HCT116 (cell line): ENCODE measurements around the gene ELAVL1. TPM values are rescaled to one million over a fixed set of nuclear protein-coding genes. Genes with fewer than 3 reads are reported as not detected.

Experiments
- ATAC-seq: fragments of 200-7000 bp; cut with Tn5 transposase; 2 replicates; pipeline ENCODE4 v1.9.1; 2020; ENCODE audit warnings: mild to moderate bottlenecking, moderate library complexity
- BruUV-seq: library from RNA; stranded (reverse); fragments of 400-500 nt; replicated peaks from 2 replicates; lab custom pipeline; 2021; lab: Mats Ljungman, UMichigan
- CTCF ChIA-PET: fragments of 300-600 bp; sonication (Branson Sonifier 250); formaldehyde crosslinking; loops from one replicate; lab custom pipeline; 2021; ENCODE audit warnings: antibody characterized with exemption; lab: Charles Lee
- POLR2A ChIA-PET: fragments of 300-600, 350-600 bp; sonication (Branson Sonifier 250); formaldehyde crosslinking; loops from one replicate; lab custom pipeline; 2021; ENCODE audit warnings: antibody characterized with exemption; lab: Charles Lee
- RAD21 ChIA-PET, 2 experiments: fragments of 300-600 bp; sonication (Branson Sonifier 250); formaldehyde crosslinking; loops; one replicate each; lab custom pipeline; 2023; ENCODE audit warnings: low total read pairs in 2 of 2; ENCODE audit not compliant: uncharacterized antibody in 2 of 2, unreplicated experiment in 2 of 2, low non-redundant PET in 1 of 2; lab: Charles Lee
- DNase-seq: peaks from one replicate; pipeline ENCODE4 v3.0.0-alpha.2; 2010; ENCODE audit warnings: low read depth, low spot score
- H2AFZ ChIP-seq: fragments of 200-600 bp; shearing (Covaris generic), sonication (generic); 2 replicates; pipeline ENCODE4 v1.6.1; 2017; ENCODE audit warnings: low read depth, mixed run types, mixed read lengths, antibody characterized with exemption, low read length; ENCODE audit not compliant: poor library complexity, severe bottlenecking
- H3K27ac ChIP-seq: 2 replicates; pipeline ENCODE4 v1.5.1; 2012; ENCODE audit warnings: low read depth, low read length
- H3K27me3 ChIP-seq: fragments of 200-600 bp; sonication (generic); 2 replicates; pipeline ENCODE4 v1.6.1; 2016; ENCODE audit warnings: mixed run types, low read length, mixed read lengths; ENCODE audit not compliant: insufficient read depth
- H3K36me3 ChIP-seq, 2 experiments: fragments of 200-500 bp in 1 of 2; fragments of 200-600 bp in 1 of 2; sonication (Bioruptor generic) in 1 of 2; sonication (generic) in 1 of 2; 2 replicates each; pipeline versions ENCODE4 v1.5.1 to v1.6.1; 2014 to 2016; ENCODE audit warnings: low read length in 2 of 2, inconsistent platforms in 1 of 2, mixed read lengths in 1 of 2, mixed run types in 1 of 2; ENCODE audit not compliant: insufficient read depth in 2 of 2, control insufficient read depth in 1 of 2
- H3K4me1 ChIP-seq, 2 experiments: fragments of 200-600 bp in 1 of 2; sonication (generic) in 1 of 2; 2 replicates each; pipeline versions ENCODE4 v1.5.1 to v1.6.1; 2012 to 2017; ENCODE audit warnings: low read length in 2 of 2, inconsistent platforms in 1 of 2, mild to moderate bottlenecking in 1 of 2, mixed read lengths in 1 of 2, mixed run types in 1 of 2, moderate library complexity in 1 of 2; ENCODE audit not compliant: insufficient read depth in 2 of 2, control insufficient read depth in 1 of 2
- H3K4me2 ChIP-seq: fragments of 200-600 bp; sonication (generic); 2 replicates; pipeline ENCODE4 v1.6.1; 2017; ENCODE audit warnings: mixed run types, low read length, mixed read lengths
- H3K4me3 ChIP-seq, 2 experiments: fragments of 200-600 bp in 1 of 2; sonication (generic) in 1 of 2; replicated peaks in 1 of 2; 2 replicates each; pipeline ENCODE4 v1.5.1; 2011 to 2016; ENCODE audit warnings: low read length in 2 of 2, control low read depth in 1 of 2, low read depth in 1 of 2, mild to moderate bottlenecking in 1 of 2, mixed read lengths in 1 of 2, mixed run types in 1 of 2
- H3K79me2 ChIP-seq: fragments of 200-600 bp; sonication (generic); 2 replicates; pipeline ENCODE4 v1.6.1; 2017; ENCODE audit warnings: mild to moderate bottlenecking, mixed run types, low read length, moderate library complexity, mixed read lengths; ENCODE audit not compliant: insufficient read depth
- H3K9ac ChIP-seq: fragments of 200-600 bp; sonication (generic); 2 replicates; pipeline ENCODE4 v1.6.1; 2016; ENCODE audit warnings: low read length, mixed read lengths
- H3K9me2 ChIP-seq: fragments of 200-600 bp; sonication (generic), shearing (Covaris generic); 2 replicates; pipeline ENCODE4 v1.6.1; 2017; ENCODE audit warnings: mixed run types, mild to moderate bottlenecking, moderate library complexity; ENCODE audit not compliant: insufficient read depth
- H3K9me3 ChIP-seq, 2 experiments: fragments of 200-500 bp in 1 of 2; fragments of 200-600 bp in 1 of 2; sonication (Bioruptor generic) in 1 of 2; sonication (generic) in 1 of 2; 2 replicates each; pipeline ENCODE4 v1.6.1; 2014 to 2017; ENCODE audit warnings: low read length in 2 of 2, mixed read lengths in 2 of 2, inconsistent platforms in 1 of 2, low read depth in 1 of 2, mild to moderate bottlenecking in 1 of 2, mixed run types in 1 of 2, moderate library complexity in 1 of 2; ENCODE audit not compliant: control insufficient read depth in 1 of 2, insufficient read depth in 1 of 2
- H4K20me1 ChIP-seq: fragments of 200-600 bp; sonication (generic), shearing (Covaris generic); 2 replicates; pipeline ENCODE4 v1.6.1; 2017; ENCODE audit warnings: mixed run types, mild to moderate bottlenecking, moderate library complexity; ENCODE audit not compliant: insufficient read depth
- CTCF ChIP-seq, 3 experiments: fragments of 200-600 bp in 1 of 3; sonication (generic) in 1 of 3; IDR thresholded peaks in 2 of 3; conservative IDR thresholded peaks in 1 of 3; 2 replicates each; pipeline ENCODE4 v1.5.1; 2012 to 2017; ENCODE audit warnings: low read depth in 2 of 3, low read length in 2 of 3, antibody characterized with exemption in 1 of 3, borderline replicate concordance in 1 of 3, control low read depth in 1 of 3, mild to moderate bottlenecking in 1 of 3, mixed read lengths in 1 of 3, mixed run types in 1 of 3, moderate library complexity in 1 of 3; ENCODE audit not compliant: insufficient read depth in 1 of 3
- EZH2 ChIP-seq: fragments of 200-600 bp; sonication (generic); IDR thresholded peaks from 2 replicates; pipeline ENCODE4 v1.6.1; 2017; ENCODE audit warnings: antibody characterized with exemption, mixed run types
- EZH2phosphoT487 ChIP-seq: fragments of 200-600 bp; IDR thresholded peaks from 2 replicates; pipeline ENCODE4 v1.6.1; 2018; ENCODE audit warnings: antibody characterized with exemption, borderline replicate concordance
- FOSL1 ChIP-seq: IDR thresholded peaks from 2 replicates; pipeline ENCODE4 v1.6.1; 2012; ENCODE audit warnings: low read depth
- REST ChIP-seq: IDR thresholded peaks from 2 replicates; pipeline ENCODE4 v1.6.1; 2012; ENCODE audit warnings: low read depth
- SP1 ChIP-seq: IDR thresholded peaks from 2 replicates; pipeline ENCODE4 v1.6.1; 2012; ENCODE audit warnings: low read depth
- SRF ChIP-seq: IDR thresholded peaks from 2 replicates; pipeline ENCODE4 v1.6.1; 2012; ENCODE audit warnings: low read depth
- TCF7L2 ChIP-seq: IDR thresholded peaks from 2 replicates; pipeline ENCODE4 v1.7.0; 2011; ENCODE audit warnings: borderline replicate concordance, inconsistent platforms; ENCODE audit not compliant: insufficient read depth, insufficient read length; ENCODE audit errors: extremely low read depth
- ZBTB33 ChIP-seq: IDR thresholded peaks from 2 replicates; pipeline ENCODE4 v1.6.1; 2011; ENCODE audit warnings: mild to moderate bottlenecking, low read length, moderate library complexity; ENCODE audit not compliant: insufficient replicate concordance; ENCODE audit errors: extremely low read depth
- intact Hi-C: fragments of 100-400 bp; cut with micrococcal nuclease; formaldehyde crosslinking; loops from 2 replicates; pipeline ENCODE4 v1.10.0; 2022
- total RNA-seq: library from RNA; stranded (reverse); gene quantifications from one replicate; pipeline ENCODE4 v1.2.1, GENCODE V29; 2021; ENCODE audit not compliant: unreplicated experiment

Gene ELAVL1
- total RNA-seq, 1 experiment from 2014 or later, result 134 TPM

GRCh38 chr19:7995810-7996158 lies 9.7 kb downstream of the ELAVL1 start:
- TF ChIP-seq TCF7L2 (no peak), ZBTB33 (no peak)
- no peaks in the 10 kb centered on the region for H3K9me3 ChIP-seq
- no peak overlapping the region for H3K27ac ChIP-seq
- no peak overlapping the region for H3K9ac ChIP-seq
- CTCF ChIA-PET, result no interaction called here
- H3K9me2 ChIP-seq, result no peaks in the 10 kb centered on the region
- intact Hi-C loops, result no loop called here
- H3K79me2 ChIP-seq, result peaks cover 99% of the 10 kb centered on the region
- RAD21 ChIA-PET, result no interaction called here
- no peaks in the 10 kb centered on the region for H3K4me1 ChIP-seq
- peaks cover 53% of the 10 kb centered on the region; the same call in 1 of the 2 replicates for H4K20me1 ChIP-seq
- BruUV-seq, result no TSS peak
- H3K27me3 ChIP-seq, result no peaks in the 10 kb centered on the region
- DNase-seq, result no peak
- no peak overlapping the region for H3K4me3 ChIP-seq
- H3K4me2 ChIP-seq, result no peak overlapping the region
- H3K36me3 ChIP-seq, result peaks cover 17 to 23% of the 10 kb centered on the region in 2 experiments
- no peak overlapping the region for H2AFZ ChIP-seq
- no peak for ATAC-seq
- POLR2A ChIA-PET, result no interaction called here

GRCh38 chr19:7994928-7995809 lies 10.3 kb downstream of the ELAVL1 start:
- no peaks in the 10 kb centered on the region for H3K9me3 ChIP-seq
- CTCF ChIA-PET, result no interaction called here
- H4K20me1 ChIP-seq, result peaks cover 48% of the 10 kb centered on the region; the same call in 1 of the 2 replicates
- no peak overlapping the region for H2AFZ ChIP-seq
- no peak overlapping the region for H3K4me2 ChIP-seq
- H3K9ac ChIP-seq, result no peak overlapping the region
- ATAC-seq, result no peak
- no peak for DNase-seq
- no peaks in the 10 kb centered on the region for H3K27me3 ChIP-seq
- no TSS peak for BruUV-seq
- H3K36me3 ChIP-seq, result peaks cover 19 to 26% of the 10 kb centered on the region in 2 experiments
- no peaks in the 10 kb centered on the region for H3K9me2 ChIP-seq
- POLR2A ChIA-PET, result no interaction called here
- H3K79me2 ChIP-seq, result peaks cover 99% of the 10 kb centered on the region
- H3K27ac ChIP-seq, result no peak overlapping the region
- H3K4me3 ChIP-seq, result no peak overlapping the region
- no peaks in the 10 kb centered on the region for H3K4me1 ChIP-seq
- intact Hi-C loops, result no loop called here
- no peak for TF ChIP-seq EZH2
- TF ChIP-seq EZH2phosphoT487, result no peak
- TF ChIP-seq SP1, result no peak
- no peak for TF ChIP-seq FOSL1
- TF ChIP-seq CTCF (IDR thresholded peaks at IDR 0.05 in 2 of 3, conservative IDR thresholded peaks at IDR 0.05 in 1 of 3; ENCODE audit: borderline replicate concordance in 1 of 3, insufficient read depth in 1 of 3, low read depth in 2 of 3, low read length in 2 of 3), result no peak
- TF ChIP-seq TCF7L2, result no peak
- no peak for TF ChIP-seq SRF
- TF ChIP-seq REST, result no peak
- RAD21 ChIA-PET, result no interaction called here
